GM13976 (cell line): Measurements from ENCODE around the gene HS1BP3.

Source experiments
- DNase-seq: peaks from one replicate; pipeline ENCODE4 v3.0.0; 2012; ENCODE audit warnings: low spot score
- in situ Hi-C: fragments of 300-500 bp; cut with MboI; formaldehyde crosslinking; loops from one replicate; pipeline ENCODE4 v1.12.0; 2022; ENCODE audit warnings: low sequenced_read_pairs, mixed read lengths, inconsistent platforms; ENCODE audit not compliant: unreplicated experiment
- TF ChIP-seq, protein P1 (sequence below): IDR thresholded peaks from 2 replicates; pipeline ENCODE4 v1.5.1; 2012; ENCODE audit warnings: borderline replicate concordance, mild to moderate bottlenecking; ENCODE audit not compliant: insufficient read depth; ENCODE audit errors: extremely low read depth, missing control alignments, control extremely low read depth

The HS1BP3 gene

DNA sequence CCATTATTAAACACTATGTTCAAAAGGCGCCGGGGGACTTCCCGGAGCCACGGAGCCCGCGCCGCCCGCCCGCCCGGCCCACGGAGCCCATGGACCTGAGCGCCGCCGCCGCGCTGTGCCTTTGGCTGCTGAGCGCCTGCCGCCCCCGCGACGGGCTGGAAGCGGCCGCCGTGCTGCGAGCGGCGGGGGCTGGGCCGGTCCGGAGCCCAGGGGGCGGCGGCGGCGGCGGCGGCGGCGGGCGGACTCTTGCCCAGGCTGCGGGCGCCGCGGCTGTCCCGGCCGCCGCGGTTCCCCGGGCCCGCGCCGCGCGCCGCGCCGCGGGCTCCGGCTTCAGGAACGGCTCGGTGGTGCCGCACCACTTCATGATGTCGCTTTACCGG lies 16.2 kb upstream of the HS1BP3 start:
- DNase-seq: peak; percentile 68
- in situ Hi-C loops: loop anchor here (10.0 kb wide), 1 partner anchor 298 kb away; no protein-coding TSS in a partner anchor
- TF ChIP-seq, protein P1, sequence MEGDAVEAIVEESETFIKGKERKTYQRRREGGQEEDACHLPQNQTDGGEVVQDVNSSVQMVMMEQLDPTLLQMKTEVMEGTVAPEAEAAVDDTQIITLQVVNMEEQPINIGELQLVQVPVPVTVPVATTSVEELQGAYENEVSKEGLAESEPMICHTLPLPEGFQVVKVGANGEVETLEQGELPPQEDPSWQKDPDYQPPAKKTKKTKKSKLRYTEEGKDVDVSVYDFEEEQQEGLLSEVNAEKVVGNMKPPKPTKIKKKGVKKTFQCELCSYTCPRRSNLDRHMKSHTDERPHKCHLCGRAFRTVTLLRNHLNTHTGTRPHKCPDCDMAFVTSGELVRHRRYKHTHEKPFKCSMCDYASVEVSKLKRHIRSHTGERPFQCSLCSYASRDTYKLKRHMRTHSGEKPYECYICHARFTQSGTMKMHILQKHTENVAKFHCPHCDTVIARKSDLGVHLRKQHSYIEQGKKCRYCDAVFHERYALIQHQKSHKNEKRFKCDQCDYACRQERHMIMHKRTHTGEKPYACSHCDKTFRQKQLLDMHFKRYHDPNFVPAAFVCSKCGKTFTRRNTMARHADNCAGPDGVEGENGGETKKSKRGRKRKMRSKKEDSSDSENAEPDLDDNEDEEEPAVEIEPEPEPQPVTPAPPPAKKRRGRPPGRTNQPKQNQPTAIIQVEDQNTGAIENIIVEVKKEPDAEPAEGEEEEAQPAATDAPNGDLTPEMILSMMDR: no peak

DNA sequence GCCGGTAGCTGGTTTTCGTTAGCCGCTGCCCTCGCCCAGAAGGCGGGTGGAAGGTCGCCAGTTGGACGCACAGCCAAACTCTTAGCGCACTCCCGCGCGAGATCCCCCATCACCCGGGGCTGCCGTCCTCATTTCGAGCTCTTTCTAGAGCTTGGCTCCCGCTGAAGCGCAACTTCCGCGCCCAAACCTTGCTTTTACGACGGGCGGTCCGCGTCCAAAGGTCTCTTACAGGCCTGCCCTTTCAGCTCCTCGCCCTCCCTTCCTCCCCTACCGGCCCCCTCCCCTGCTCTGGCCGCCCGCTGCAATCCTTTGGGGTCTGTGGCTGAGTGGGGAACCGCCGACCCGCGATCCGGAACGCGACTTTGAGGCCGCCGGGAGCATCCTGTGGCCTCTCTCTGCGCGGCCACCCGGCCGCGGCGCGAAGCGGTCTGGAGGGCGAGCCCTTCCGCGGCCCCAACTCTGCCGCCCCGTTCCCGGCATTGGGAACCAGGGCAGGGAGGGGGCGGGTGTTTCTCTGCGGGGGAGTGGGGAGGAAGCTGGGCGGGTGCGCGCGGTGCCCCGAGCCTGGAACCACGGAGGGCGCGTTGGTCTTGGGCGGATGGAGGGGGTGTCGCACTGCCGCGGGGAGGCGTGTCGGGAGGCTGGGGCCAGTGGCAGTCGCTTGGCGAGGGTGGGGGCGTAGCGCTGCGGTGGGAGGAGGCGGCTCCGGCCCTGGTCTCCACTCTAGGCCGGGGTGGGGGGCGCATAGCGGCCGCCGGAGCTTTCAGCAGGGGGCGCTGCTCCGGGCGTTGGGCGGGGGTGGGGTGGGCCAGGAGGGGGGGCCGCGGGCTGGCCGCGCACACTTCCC lies 15.6 kb upstream of the HS1BP3 start, which contains the start of gene GDF7:
TSS of gene GDF7 (plus strand) at position 841 of the 847 bp plus-strand sequence. CDS start 96 bp downstream, outside the sequence.
- peak; percentile 71 for DNase-seq
- in situ Hi-C loops: loop anchor here (10.0 kb wide), 1 partner anchor 298 kb away; no protein-coding TSS in a partner anchor
- TF ChIP-seq, protein P1: no peak

DNA sequence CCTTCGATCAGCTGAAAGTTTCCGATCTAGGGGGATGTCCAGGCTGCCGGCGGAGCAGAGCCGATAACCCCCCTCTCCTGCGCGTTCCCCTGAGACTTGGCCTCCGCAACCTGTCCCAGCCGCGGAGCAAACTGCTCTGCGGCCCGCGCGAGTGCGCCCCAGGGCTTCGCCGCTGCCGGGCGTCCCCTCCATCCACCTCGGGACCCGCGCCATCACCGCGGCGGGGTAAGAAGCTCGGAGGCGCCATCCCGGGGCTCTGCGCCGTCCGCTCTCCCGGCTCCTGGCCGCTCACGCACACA lies 15.1 kb upstream of the HS1BP3 start:
- peak; percentile 57 for DNase-seq
- in situ Hi-C loops: loop anchor here (10.0 kb wide), 1 partner anchor 299 kb away; no protein-coding TSS in a partner anchor
- TF ChIP-seq, protein P1: no peak

DNA sequence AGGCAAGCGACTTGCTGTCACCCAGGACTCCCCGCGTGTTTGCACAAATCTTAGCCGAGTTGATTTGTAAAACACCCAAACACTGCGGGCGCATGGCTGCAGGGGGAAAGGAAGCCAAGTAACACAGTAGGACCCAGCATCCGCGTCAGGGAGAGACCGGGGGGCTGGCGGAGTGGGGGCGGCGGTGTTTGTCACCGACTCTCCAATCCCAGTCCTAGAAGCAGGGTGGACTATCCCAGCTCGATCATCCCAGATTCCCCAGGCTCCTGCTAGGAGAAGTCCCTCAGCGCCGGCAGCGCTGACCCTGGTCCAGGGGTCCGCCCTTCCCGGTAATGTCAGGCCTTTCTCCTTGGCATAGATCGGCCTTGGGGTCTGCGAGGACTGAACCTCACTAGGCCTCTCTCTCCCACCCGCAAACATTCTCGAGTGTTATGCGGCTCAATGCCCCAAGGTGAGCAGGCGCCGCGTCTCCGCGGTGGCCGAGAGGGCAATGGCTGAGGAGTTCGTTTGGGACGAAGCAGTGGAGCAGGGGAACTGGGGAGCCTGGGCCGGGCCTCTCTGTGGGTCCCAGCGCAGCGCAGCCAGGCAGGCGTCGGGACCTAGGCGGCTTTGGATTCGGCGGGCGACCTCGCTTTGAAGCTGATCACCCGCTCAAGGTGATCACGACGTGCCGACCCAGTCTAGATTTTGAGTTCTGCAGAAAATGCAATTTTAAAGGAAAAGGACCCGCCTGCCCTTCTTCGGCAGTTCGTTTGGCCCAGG lies 14.5 kb upstream of the HS1BP3 start:
- peak; percentile 39 for DNase-seq
- in situ Hi-C loops: loop anchor here (10.0 kb wide), 1 partner anchor 299 kb away; no protein-coding TSS in a partner anchor
- TF ChIP-seq, protein P1: no peak

DNA sequence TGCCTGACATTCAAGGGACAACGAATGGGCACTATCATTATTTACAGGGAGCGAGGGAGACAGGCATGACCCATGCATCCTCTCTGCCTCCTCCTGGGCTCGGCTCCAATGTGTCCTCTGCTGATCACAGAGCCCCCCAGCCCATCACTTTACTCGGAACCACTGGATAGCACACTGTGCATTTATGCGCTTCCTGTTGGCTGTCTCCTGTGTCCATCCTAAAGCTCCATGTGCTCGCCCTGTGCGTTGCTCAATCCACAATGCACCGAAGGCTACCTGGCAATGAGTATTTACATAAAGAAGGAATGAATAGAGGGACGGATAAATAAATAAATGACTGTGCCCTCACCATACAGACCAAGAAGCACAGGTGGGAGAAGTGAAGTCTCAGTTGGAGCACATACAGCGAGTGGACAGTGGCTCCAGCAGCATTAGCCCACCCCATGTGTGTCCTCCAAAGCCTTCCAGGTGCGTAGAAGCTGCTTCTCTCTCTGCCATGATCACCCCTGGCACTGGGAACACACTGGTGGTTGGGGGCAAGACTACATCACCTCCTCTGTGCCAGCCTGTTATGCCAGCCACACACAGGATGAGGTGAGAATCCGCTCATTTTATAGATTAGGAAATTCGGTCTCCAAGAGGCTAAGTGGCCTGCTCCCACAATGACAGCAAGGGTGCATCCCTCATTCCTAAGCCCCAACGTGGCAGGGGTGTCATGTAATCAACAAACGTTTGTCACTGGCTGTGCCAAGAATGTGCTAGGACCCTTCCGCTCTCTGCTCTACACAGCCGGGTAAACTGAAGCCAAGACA lies 13.7 kb upstream of the HS1BP3 start:
- no peak for DNase-seq
- in situ Hi-C loops: loop anchor here (10.0 kb wide), 1 partner anchor 300 kb away; no protein-coding TSS in a partner anchor
- TF ChIP-seq, protein P1: no peak

DNA sequence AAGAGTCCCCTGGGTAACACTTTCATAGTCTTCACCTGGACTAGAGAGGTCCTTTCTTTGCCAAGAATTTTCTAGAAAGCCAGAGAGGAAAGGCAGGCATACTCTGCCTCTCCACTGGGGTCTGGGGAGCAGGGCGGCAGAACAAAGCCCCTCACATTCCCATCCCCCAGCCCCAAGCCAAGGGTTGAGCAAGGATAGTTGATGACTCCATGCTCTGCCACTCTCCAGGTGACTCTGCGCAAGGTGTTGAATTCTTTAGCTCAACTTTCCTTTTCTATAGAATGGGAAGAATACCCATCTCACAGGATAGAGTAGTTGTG lies 13.1 kb upstream of the HS1BP3 start:
- DNase-seq: no peak
- TF ChIP-seq, protein P1: no peak
- in situ Hi-C loops: loop anchor here (10.0 kb wide), 1 partner anchor 301 kb away; no protein-coding TSS in a partner anchor
